IMR-90 (cell line): ENCODE data around the gene FAM124B. TPM values are rescaled to one million over a fixed set of nuclear protein-coding genes. Genes with fewer than 3 reads are reported as not detected.

Experiments
- ATAC-seq: fragments of 200-7000 bp; cut with Tn5 transposase; 2 replicates; pipeline ENCODE4 v1.9.1; 2020; ENCODE audit warnings: low read depth, mild to moderate bottlenecking, moderate library complexity
- BruUV-seq: library from RNA; stranded (reverse); fragments of 400-500 nt; replicated peaks from 2 replicates; lab custom pipeline; 2021; lab: Mats Ljungman, UMichigan
- CTCF ChIA-PET: fragments of 300-600 bp; formaldehyde crosslinking; extraction: SDS; loops from one replicate; lab custom pipeline; 2021; ENCODE audit warnings: antibody characterized with exemption; lab: Yijun Ruan, JAX
- POLR2A ChIA-PET: fragments of 300-600 bp; sonication (Branson Sonifier 250); formaldehyde crosslinking; loops from one replicate; lab custom pipeline; 2022; ENCODE audit warnings: antibody characterized with exemption; ENCODE audit not compliant: unreplicated experiment; lab: Charles Lee
- DNase-seq: peaks from one replicate; pipeline ENCODE4 v3.0.0; 2013
- H2AFZ ChIP-seq: replicated peaks from 2 replicates; pipeline ENCODE3; 2013; ENCODE audit warnings: low read length, mild to moderate bottlenecking; ENCODE audit not compliant: poor library complexity
- H2AK5ac ChIP-seq: 2 replicates; pipeline ENCODE4 v1.6.1; 2013; ENCODE audit warnings: low read depth, low read length, inconsistent platforms
- H2AK9ac ChIP-seq: replicated peaks from 2 replicates; pipeline ENCODE3; 2013; ENCODE audit warnings: mild to moderate bottlenecking, low read depth, low read length, moderate library complexity; ENCODE audit not compliant: poor library complexity
- H2BK120ac ChIP-seq: 2 replicates; pipeline ENCODE4 v1.6.1; 2013; ENCODE audit warnings: low read depth, low read length, inconsistent platforms
- H2BK15ac ChIP-seq: 3 replicates; pipeline ENCODE4 v1.6.1; 2013; ENCODE audit warnings: low read depth, low read length, inconsistent platforms
- H2BK20ac ChIP-seq: 2 replicates; pipeline ENCODE4 v1.6.1; 2013; ENCODE audit warnings: low read depth, mild to moderate bottlenecking, inconsistent platforms, low read length, moderate library complexity
- H2BK5ac ChIP-seq: 2 replicates; pipeline ENCODE4 v1.6.1; 2013; ENCODE audit warnings: mild to moderate bottlenecking, low read depth, low read length, inconsistent platforms; ENCODE audit not compliant: poor library complexity, severe bottlenecking
- H3K14ac ChIP-seq: replicated peaks from 2 replicates; pipeline ENCODE4 v1.6.1; 2013; ENCODE audit warnings: low read depth, low read length, inconsistent platforms
- H3K18ac ChIP-seq: 2 replicates; pipeline ENCODE4 v1.6.1; 2013; ENCODE audit warnings: low read depth, low read length, control low read depth
- H3K23ac ChIP-seq: 2 replicates; pipeline ENCODE4 v1.6.1; 2013; ENCODE audit warnings: low read depth, low read length, inconsistent platforms
- H3K27ac ChIP-seq: 2 replicates; pipeline ENCODE4 v1.5.1; 2013; ENCODE audit warnings: mild to moderate bottlenecking, control low read depth, low read length; ENCODE audit not compliant: insufficient read depth
- H3K27me3 ChIP-seq: 2 replicates; pipeline ENCODE4 v1.6.1; 2013; ENCODE audit warnings: low read length; ENCODE audit not compliant: control insufficient read depth, insufficient read depth
- H3K36me3 ChIP-seq: 2 replicates; pipeline ENCODE4 v1.6.1; 2013; ENCODE audit warnings: low read length, mixed read lengths; ENCODE audit not compliant: control insufficient read depth, insufficient read depth
- H3K4ac ChIP-seq: 2 replicates; pipeline ENCODE4 v1.6.1; 2013; ENCODE audit warnings: low read depth, low read length, inconsistent platforms
- H3K4me1 ChIP-seq: 2 replicates; pipeline ENCODE4 v1.6.1; 2013; ENCODE audit warnings: low read length, mixed read lengths; ENCODE audit not compliant: control insufficient read depth, insufficient read depth
- H3K4me2 ChIP-seq: 2 replicates; pipeline ENCODE4 v1.6.1; 2013; ENCODE audit warnings: low read depth, mild to moderate bottlenecking, control low read depth, low read length, moderate library complexity
- H3K4me3 ChIP-seq: 2 replicates; pipeline ENCODE4 v1.5.1; 2013; ENCODE audit warnings: low read depth, mild to moderate bottlenecking, control low read depth, low read length, moderate library complexity; ENCODE audit not compliant: insufficient read depth
- H3K56ac ChIP-seq: 2 replicates; pipeline ENCODE4 v1.6.1; 2013; ENCODE audit warnings: low read length, inconsistent platforms; ENCODE audit not compliant: insufficient read depth; ENCODE audit errors: extremely low read depth
- H3K79me1 ChIP-seq, 2 experiments: 2 replicates each; pipeline ENCODE4 v1.6.1; 2013; ENCODE audit warnings: low read length in 2 of 2, inconsistent platforms in 1 of 2, low read depth in 1 of 2
- H3K9ac ChIP-seq: 2 replicates; pipeline ENCODE4 v1.6.1; 2013; ENCODE audit warnings: low read depth, low read length, control low read depth
- H3K9me1 ChIP-seq: 2 replicates; pipeline ENCODE4 v1.6.1; 2013; ENCODE audit warnings: low read length, inconsistent platforms; ENCODE audit not compliant: insufficient read depth
- H3K9me3 ChIP-seq: 2 replicates; pipeline ENCODE4 v1.6.1; 2013; ENCODE audit warnings: low read length; ENCODE audit not compliant: control insufficient read depth, insufficient read depth
- H4K20me1 ChIP-seq: 2 replicates; pipeline ENCODE4 v1.6.1; 2013; ENCODE audit warnings: low read length, inconsistent platforms; ENCODE audit not compliant: insufficient read depth
- H4K5ac ChIP-seq: 2 replicates; pipeline ENCODE4 v1.6.1; 2013; ENCODE audit warnings: mild to moderate bottlenecking, low read depth, low read length, control low read depth
- H4K8ac ChIP-seq, 2 experiments: 2 replicates each; pipeline ENCODE4 v1.6.1; 2013; ENCODE audit warnings: low read depth in 2 of 2, low read length in 2 of 2, control low read depth in 1 of 2, inconsistent platforms in 1 of 2
- H4K91ac ChIP-seq: 2 replicates; pipeline ENCODE4 v1.6.1; 2013; ENCODE audit warnings: low read depth, low read length, inconsistent platforms; ENCODE audit not compliant: insufficient read depth
- BHLHE40 ChIP-seq: fragments of 150-350 bp; IDR thresholded peaks from 2 replicates; pipeline ENCODE4 v1.6.1; 2016; ENCODE audit warnings: mild to moderate bottlenecking, low read depth, low read length
- CEBPB ChIP-seq: IDR thresholded peaks from 2 replicates; pipeline ENCODE4 v1.6.1; 2012; ENCODE audit warnings: low read depth, low read length, improper control_type of control experiment
- CHD1 ChIP-seq: IDR thresholded peaks from 2 replicates; pipeline ENCODE4 v1.6.1; 2012; ENCODE audit warnings: low read depth, low read length, improper control_type of control experiment
- FOS ChIP-seq: fragments of 150-350 bp; IDR thresholded peaks from 2 replicates; pipeline ENCODE4 v1.6.1; 2016; ENCODE audit warnings: low read depth, low read length
- MAFK ChIP-seq: IDR thresholded peaks from 2 replicates; pipeline ENCODE4 v1.6.1; 2012; ENCODE audit warnings: low read depth, low read length, improper control_type of control experiment
- MAZ ChIP-seq: IDR thresholded peaks from 2 replicates; pipeline ENCODE4 v1.6.1; 2012; ENCODE audit warnings: low read depth, mild to moderate bottlenecking, low read length, improper control_type of control experiment, moderate library complexity, borderline replicate concordance
- MXI1 ChIP-seq: IDR thresholded peaks from 2 replicates; pipeline ENCODE4 v1.6.1; 2012; ENCODE audit warnings: low read depth, mild to moderate bottlenecking, low read length, moderate library complexity, borderline replicate concordance
- NFE2L2 ChIP-seq: fragments of 150-350 bp; IDR thresholded peaks from 2 replicates; pipeline ENCODE4 v1.6.1; 2016; ENCODE audit warnings: low read depth, mild to moderate bottlenecking, low read length
- POLR2A ChIP-seq: IDR thresholded peaks from 2 replicates; pipeline ENCODE4 v1.6.1; 2012; ENCODE audit warnings: mild to moderate bottlenecking, low read depth, low read length
- RAD21 ChIP-seq: IDR thresholded peaks from 2 replicates; pipeline ENCODE4 v1.6.1; 2012; ENCODE audit warnings: low read length, improper control_type of control experiment
- RCOR1 ChIP-seq: IDR thresholded peaks from 2 replicates; pipeline ENCODE4 v1.6.1; 2012; ENCODE audit warnings: mild to moderate bottlenecking, low read length, improper control_type of control experiment; ENCODE audit not compliant: insufficient replicate concordance
- RFX5 ChIP-seq: IDR thresholded peaks from 2 replicates; pipeline ENCODE4 v1.8.0; 2012; ENCODE audit warnings: low read depth, mild to moderate bottlenecking, low read length, moderate library complexity
- SMC3 ChIP-seq: fragments of 150-350 bp; IDR thresholded peaks from 2 replicates; pipeline ENCODE4 v1.6.1; 2016; ENCODE audit warnings: low read depth, mild to moderate bottlenecking, antibody characterized with exemption, low read length, moderate library complexity
- WGBS, 2 experiments: methylation state at CpG; one replicate each; pipeline versions ENCODE4 v1.1.5 to v1.1.7; 2013; ENCODE audit warnings: missing lambda C conversion rate in 2 of 2; ENCODE audit not compliant: insufficient read length in 1 of 2; ENCODE audit errors: extremely low coverage in 2 of 2; 5-methylcytosine and 5-hydroxymethylcytosine counted together
- dilution Hi-C: fragments of 300-500 bp; cut with HindIII; formaldehyde crosslinking; loops from one replicate; pipeline ENCODE4 v1.14.3; 2018; ENCODE audit warnings: low sequenced_read_pairs; ENCODE audit not compliant: unreplicated experiment
- in situ Hi-C: fragments of 300-500 bp; cut with MboI; formaldehyde crosslinking; loops from 3 replicates; pipeline ENCODE4 v1.14.3; 2019; ENCODE audit warnings: low sequenced_read_pairs, inconsistent platforms, mixed read lengths
- intact Hi-C: fragments of 100-400 bp; cut with micrococcal nuclease; formaldehyde crosslinking; loops from 2 replicates; pipeline ENCODE4 v1.10.0; 2022
- polyA plus RNA-seq, 3 experiments: library from polyadenylated mRNA; depleted of rRNA; stranded (reverse); fragments of >200 nt; gene quantifications; 2 replicates each; pipeline ENCODE4 v1.2.3, GENCODE V29; 2012; ENCODE audit warnings: low replicate concordance in 1 of 3
- total RNA-seq: library from RNA; depleted of rRNA; stranded (reverse); fragments of >200 nt; gene quantifications from 2 replicates; pipeline ENCODE4 v1.2.3, GENCODE V29; 2012
- TF ChIP-seq, protein P1 (sequence below): conservative IDR thresholded peaks from 2 replicates; pipeline ENCODE4 v1.5.1; 2012; ENCODE audit warnings: mild to moderate bottlenecking, low read depth, low read length, improper control_type of control experiment
- TF ChIP-seq, protein P2 (sequence below): fragments of 150-350 bp; IDR thresholded peaks from 2 replicates; pipeline ENCODE4 v1.6.1; 2016; ENCODE audit warnings: low read depth, mild to moderate bottlenecking, low read length, moderate library complexity, borderline replicate concordance
- TF ChIP-seq, protein P3 (sequence below): fragments of 150-350 bp; IDR thresholded peaks from 2 replicates; pipeline ENCODE4 v1.6.1; 2017; ENCODE audit warnings: mild to moderate bottlenecking, antibody characterized with exemption, low read length, low read depth

FAM124B gene
- total and polyA plus RNA-seq, 2 of the 4 experiments (the other 2 are of a cell fraction), result not detected

DNA sequence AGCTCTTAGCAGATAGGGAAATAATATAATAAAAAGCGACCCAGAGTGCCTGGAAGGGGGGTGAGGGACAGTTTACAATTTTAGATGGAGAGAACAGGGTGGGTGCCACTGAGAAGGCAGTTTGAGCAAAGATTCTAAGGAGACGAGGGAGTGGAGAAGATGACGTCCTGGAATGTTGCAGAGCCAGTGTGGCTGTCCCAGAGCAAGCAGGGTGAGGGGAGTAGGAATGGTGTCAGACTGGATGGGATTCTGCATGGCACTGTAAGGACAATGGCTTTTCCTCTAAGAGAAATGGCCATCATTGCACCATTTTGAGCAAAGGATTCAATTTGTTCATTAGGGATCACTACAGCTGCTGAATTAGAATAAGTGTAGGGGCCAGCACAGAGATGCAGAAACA, 73.1 kb downstream of the FAM124B start:
- Histone ChIP-seq H2BK5ac (no peak overlapping the region), H4K5ac (no peak overlapping the region), H3K9me3 (no peaks in the 10 kb centered on the region), H3K14ac (no peak overlapping the region), H3K18ac (no peak overlapping the region), H3K9ac (no peak overlapping the region), H2AK5ac (no peak overlapping the region), H3K4me2 (no peak overlapping the region), H2BK120ac (no peak overlapping the region), H4K20me1 (no peaks in the 10 kb centered on the region), H4K8ac (no peak overlapping the region), H4K91ac (no peak overlapping the region), H3K36me3 (no peaks in the 10 kb centered on the region), H3K27ac (no peak overlapping the region), H3K23ac (no peak overlapping the region), H3K9me1 (no peaks in the 10 kb centered on the region), H3K4me1 (no peaks in the 10 kb centered on the region), H3K79me1 (no peaks in the 10 kb centered on the region), H2AFZ (no peak overlapping the region), H3K4me3 (no peak overlapping the region), H2BK15ac (no peak overlapping the region), H3K56ac (no peak overlapping the region), H2BK20ac (no peak overlapping the region), H3K4ac (no peak overlapping the region), H2AK9ac (no peak overlapping the region), H3K27me3 (peaks cover 13% of the 10 kb centered on the region)
- WGBS, 2 experiments, result 56% methylated on average over 3 of the region's 3 CpGs; no CpG with 5 or more reads in 1 of the 2 experiments
- POLR2A ChIA-PET, result no interaction called here
- dilution Hi-C loops, result no loop called here
- no peak for TF ChIP-seq MAZ
- no peak for TF ChIP-seq FOS
- no peak for TF ChIP-seq RAD21
- no peak for TF ChIP-seq POLR2A
- TF ChIP-seq SMC3, result no peak
- no peak for TF ChIP-seq CEBPB
- TF ChIP-seq CHD1, result no peak
- TF ChIP-seq MAFK, result no peak
- no peak for TF ChIP-seq MXI1
- TF ChIP-seq, protein P1, sequence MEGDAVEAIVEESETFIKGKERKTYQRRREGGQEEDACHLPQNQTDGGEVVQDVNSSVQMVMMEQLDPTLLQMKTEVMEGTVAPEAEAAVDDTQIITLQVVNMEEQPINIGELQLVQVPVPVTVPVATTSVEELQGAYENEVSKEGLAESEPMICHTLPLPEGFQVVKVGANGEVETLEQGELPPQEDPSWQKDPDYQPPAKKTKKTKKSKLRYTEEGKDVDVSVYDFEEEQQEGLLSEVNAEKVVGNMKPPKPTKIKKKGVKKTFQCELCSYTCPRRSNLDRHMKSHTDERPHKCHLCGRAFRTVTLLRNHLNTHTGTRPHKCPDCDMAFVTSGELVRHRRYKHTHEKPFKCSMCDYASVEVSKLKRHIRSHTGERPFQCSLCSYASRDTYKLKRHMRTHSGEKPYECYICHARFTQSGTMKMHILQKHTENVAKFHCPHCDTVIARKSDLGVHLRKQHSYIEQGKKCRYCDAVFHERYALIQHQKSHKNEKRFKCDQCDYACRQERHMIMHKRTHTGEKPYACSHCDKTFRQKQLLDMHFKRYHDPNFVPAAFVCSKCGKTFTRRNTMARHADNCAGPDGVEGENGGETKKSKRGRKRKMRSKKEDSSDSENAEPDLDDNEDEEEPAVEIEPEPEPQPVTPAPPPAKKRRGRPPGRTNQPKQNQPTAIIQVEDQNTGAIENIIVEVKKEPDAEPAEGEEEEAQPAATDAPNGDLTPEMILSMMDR, result no peak
- no peak for TF ChIP-seq NFE2L2
- no peak for TF ChIP-seq RCOR1
- no peak for TF ChIP-seq RFX5
- TF ChIP-seq, protein P2, sequence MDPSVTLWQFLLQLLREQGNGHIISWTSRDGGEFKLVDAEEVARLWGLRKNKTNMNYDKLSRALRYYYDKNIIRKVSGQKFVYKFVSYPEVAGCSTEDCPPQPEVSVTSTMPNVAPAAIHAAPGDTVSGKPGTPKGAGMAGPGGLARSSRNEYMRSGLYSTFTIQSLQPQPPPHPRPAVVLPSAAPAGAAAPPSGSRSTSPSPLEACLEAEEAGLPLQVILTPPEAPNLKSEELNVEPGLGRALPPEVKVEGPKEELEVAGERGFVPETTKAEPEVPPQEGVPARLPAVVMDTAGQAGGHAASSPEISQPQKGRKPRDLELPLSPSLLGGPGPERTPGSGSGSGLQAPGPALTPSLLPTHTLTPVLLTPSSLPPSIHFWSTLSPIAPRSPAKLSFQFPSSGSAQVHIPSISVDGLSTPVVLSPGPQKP, result no peak
- TF ChIP-seq, protein P3, sequence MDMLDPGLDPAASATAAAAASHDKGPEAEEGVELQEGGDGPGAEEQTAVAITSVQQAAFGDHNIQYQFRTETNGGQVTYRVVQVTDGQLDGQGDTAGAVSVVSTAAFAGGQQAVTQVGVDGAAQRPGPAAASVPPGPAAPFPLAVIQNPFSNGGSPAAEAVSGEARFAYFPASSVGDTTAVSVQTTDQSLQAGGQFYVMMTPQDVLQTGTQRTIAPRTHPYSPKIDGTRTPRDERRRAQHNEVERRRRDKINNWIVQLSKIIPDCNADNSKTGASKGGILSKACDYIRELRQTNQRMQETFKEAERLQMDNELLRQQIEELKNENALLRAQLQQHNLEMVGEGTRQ, result no peak
- TF ChIP-seq BHLHE40, result no peak
- BruUV-seq, result no TSS peak
- in situ Hi-C loops, result no loop called here
- CTCF ChIA-PET, result no interaction called here
- intact Hi-C loops, result no loop called here
- DNase-seq, result no peak
- no peak for ATAC-seq
